GM10266 (cell line): Measurements from ENCODE around the gene DLL3.

Experiments
- DNase-seq: peaks from one replicate; pipeline ENCODE4 v3.0.0; 2012; ENCODE audit errors: extremely low spot score
- TF ChIP-seq, protein P1 (sequence below): IDR thresholded peaks from 2 replicates; pipeline ENCODE4 v1.5.1; 2012; ENCODE audit warnings: mild to moderate bottlenecking, low read depth; ENCODE audit not compliant: control insufficient read depth, insufficient read depth; ENCODE audit errors: missing control alignments

Gene DLL3

GRCh38 chr19:39469036-39469435, 29.7 kb upstream of the DLL3 start:
- TF ChIP-seq, protein P1, sequence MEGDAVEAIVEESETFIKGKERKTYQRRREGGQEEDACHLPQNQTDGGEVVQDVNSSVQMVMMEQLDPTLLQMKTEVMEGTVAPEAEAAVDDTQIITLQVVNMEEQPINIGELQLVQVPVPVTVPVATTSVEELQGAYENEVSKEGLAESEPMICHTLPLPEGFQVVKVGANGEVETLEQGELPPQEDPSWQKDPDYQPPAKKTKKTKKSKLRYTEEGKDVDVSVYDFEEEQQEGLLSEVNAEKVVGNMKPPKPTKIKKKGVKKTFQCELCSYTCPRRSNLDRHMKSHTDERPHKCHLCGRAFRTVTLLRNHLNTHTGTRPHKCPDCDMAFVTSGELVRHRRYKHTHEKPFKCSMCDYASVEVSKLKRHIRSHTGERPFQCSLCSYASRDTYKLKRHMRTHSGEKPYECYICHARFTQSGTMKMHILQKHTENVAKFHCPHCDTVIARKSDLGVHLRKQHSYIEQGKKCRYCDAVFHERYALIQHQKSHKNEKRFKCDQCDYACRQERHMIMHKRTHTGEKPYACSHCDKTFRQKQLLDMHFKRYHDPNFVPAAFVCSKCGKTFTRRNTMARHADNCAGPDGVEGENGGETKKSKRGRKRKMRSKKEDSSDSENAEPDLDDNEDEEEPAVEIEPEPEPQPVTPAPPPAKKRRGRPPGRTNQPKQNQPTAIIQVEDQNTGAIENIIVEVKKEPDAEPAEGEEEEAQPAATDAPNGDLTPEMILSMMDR: no peak
- DNase-seq: no peak

DNA sequence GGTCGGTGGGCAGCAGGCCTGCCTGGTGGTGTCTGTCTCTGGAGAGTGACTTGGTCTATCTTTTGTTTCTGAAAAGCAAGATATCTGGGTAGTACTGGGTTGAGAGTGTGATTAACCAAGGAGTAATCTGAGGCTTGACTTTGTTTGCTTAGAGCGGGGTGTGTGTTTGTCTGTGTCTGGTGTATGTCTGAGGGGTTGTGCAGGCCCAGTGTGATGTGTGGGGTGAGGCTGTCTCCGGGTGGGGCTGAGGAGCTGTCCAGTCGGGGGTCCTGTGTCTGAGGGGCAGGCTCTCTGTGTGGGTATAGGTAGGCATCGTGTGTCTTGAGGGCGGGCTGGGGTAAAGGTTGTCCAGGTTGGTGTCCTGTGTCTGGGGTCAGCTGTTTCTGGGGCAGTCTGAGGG, 29.2 kb upstream of the DLL3 start:
- no peak for DNase-seq
- TF ChIP-seq, protein P1: no peak

DNA sequence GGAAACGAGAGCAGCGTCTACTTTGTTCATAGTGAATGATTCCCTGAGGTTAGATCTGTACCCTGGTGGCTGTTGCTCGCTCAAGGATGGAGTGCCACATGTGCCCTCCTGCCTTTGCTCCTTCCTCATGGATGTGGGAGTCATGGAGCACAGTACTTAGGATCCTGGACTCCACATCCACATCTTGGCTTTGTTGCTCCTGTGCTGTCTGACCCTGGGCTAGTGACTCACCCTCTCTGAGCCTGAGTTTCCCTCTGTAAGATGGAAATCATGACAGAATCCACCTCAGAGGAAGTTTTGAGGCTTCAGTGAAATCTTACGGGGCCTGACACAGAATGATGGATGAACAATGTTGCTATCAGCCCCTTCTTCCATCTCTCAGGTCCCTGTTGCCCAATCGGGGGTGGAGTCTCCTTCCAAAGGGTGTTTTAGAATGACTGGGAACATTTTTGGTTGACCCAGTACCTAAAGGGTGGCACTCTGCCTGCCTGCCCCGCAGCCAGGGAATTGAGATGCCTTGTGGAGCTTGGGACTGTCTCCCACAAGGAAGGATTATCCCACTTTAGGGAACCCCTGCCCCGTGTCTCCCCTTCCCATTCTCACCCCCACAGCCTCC, 27.9 kb upstream of the DLL3 start:
- DNase-seq: no peak
- TF ChIP-seq, protein P1: no peak

- DNase-seq: no peak
- TF ChIP-seq, protein P1: no peak
Observed at GRCh38 chr19:39471756-39472536, 26.8 kb upstream of the DLL3 start.

- no peak for DNase-seq
- TF ChIP-seq, protein P1: no peak
Observed at GRCh38 chr19:39472746-39473442, 25.9 kb upstream of the DLL3 start.

GRCh38 chr19:39473443-39473960, 25.2 kb upstream of the DLL3 start:
- DNase-seq: no peak
- TF ChIP-seq, protein P1: no peak

- TF ChIP-seq, protein P1: peak; percentile 78
- DNase-seq: peak; percentile 59
Observed at GRCh38 chr19:39474139-39474620, 24.6 kb upstream of the DLL3 start.
